ENCODE measurements around the gene ATMIN. TPM values are rescaled to one million over a fixed set of nuclear protein-coding genes. Genes with fewer than 3 reads are reported as not detected.

ATMIN gene
- total and polyA plus RNA-seq, 2 of the 13 experiments (the other 11 are each of a cell fraction or from before 2014, with no cell fraction given), result 34.6 to 60.4 TPM

- TF ChIP-seq RFXAP (CRISPR knock-in tag; IDR thresholded peaks at IDR 0.05; ENCODE audit: borderline replicate concordance), result 0 out of 2 replicates have a peak, but pooled peaks have one; percentile 11
- TF ChIP-seq ZNF430 (CRISPR knock-in tag; IDR thresholded peaks at IDR 0.05), result peak; percentile 27; the same call in 1 of the 2 replicates
- peak; percentile 75 for TF ChIP-seq PHF8 (CRISPR knock-in tag; IDR thresholded peaks at IDR 0.05)
- TF ChIP-seq ZNF547 (CRISPR knock-in tag; IDR thresholded peaks at IDR 0.05), result 0 out of 2 replicates have a peak, but pooled peaks have one; percentile 24
- 0 out of 2 replicates have a peak, but pooled peaks have one; percentile 50 for TF ChIP-seq MXD1 (CRISPR knock-in tag; IDR thresholded peaks at IDR 0.05)
- peak; percentile 82 for TF ChIP-seq ZNF501 (CRISPR knock-in tag; IDR thresholded peaks at IDR 0.05)
- peak; percentile 27; the same call in 1 of the 2 replicates for TF ChIP-seq DMAP1 (CRISPR knock-in tag; IDR thresholded peaks at IDR 0.05)
- peak; percentile 52; the same call in 1 of the 2 replicates for TF ChIP-seq ZNF598 (CRISPR knock-in tag; IDR thresholded peaks at IDR 0.05; ENCODE audit: borderline replicate concordance)
- 0 out of 2 replicates have a peak, but pooled peaks have one; percentile 51 for TF ChIP-seq ZNF232 (CRISPR knock-in tag; IDR thresholded peaks at IDR 0.05; ENCODE audit: borderline replicate concordance)
- 0 out of 2 replicates have a peak, but pooled peaks have one; percentile 12 for TF ChIP-seq SNAI1 (CRISPR knock-in tag; IDR thresholded peaks at IDR 0.05; ENCODE audit: borderline replicate concordance)
- no peak for TF ChIP-seq NONO (IDR thresholded peaks at IDR 0.05)
- TF ChIP-seq NONO (CRISPR knock-in tag; conservative IDR thresholded peaks at IDR 0.05), result 0 out of 2 replicates have a peak, but pooled peaks have one; percentile 7
- peak; percentile 49; the same call in 1 of the 2 replicates for TF ChIP-seq GABPB1 (CRISPR knock-in tag; IDR thresholded peaks at IDR 0.05)
- TF ChIP-seq ZNF205 (CRISPR knock-in tag; IDR thresholded peaks at IDR 0.05), result no peak; the same call in 1 of the 2 replicates
- peak; percentile 64; the same call in 1 of the 2 replicates for TF ChIP-seq HES4 (CRISPR knock-in tag; IDR thresholded peaks at IDR 0.05; ENCODE audit: borderline replicate concordance)
- TF ChIP-seq CEBPB (IDR thresholded peaks at IDR 0.05; ENCODE audit: borderline replicate concordance, low read depth, low read length), result peak; percentile 21; the same call in 1 of the 2 replicates
- 0 out of 2 replicates have a peak, but pooled peaks have one; percentile 2 for TF ChIP-seq TAF1 (CRISPR knock-in tag; IDR thresholded peaks at IDR 0.05)
- peak; percentile 66; the same call in 1 of the 2 replicates for TF ChIP-seq ZSCAN21 (CRISPR knock-in tag; IDR thresholded peaks at IDR 0.05; ENCODE audit: borderline replicate concordance)
- TF ChIP-seq NBN (conservative IDR thresholded peaks at IDR 0.05), result no peak
- TF ChIP-seq SYNCRIP (IDR thresholded peaks at IDR 0.05; ENCODE audit: insufficient read depth, low read depth, low read length), result no peak
- TF ChIP-seq ASH2L (IDR thresholded peaks at IDR 0.05; ENCODE audit: insufficient read length, low read depth, low read length), result peak; percentile 75
- peak; percentile 66; the same call in 1 of the 2 replicates for TF ChIP-seq ZNF563 (CRISPR knock-in tag; IDR thresholded peaks at IDR 0.05)
- peak; percentile 66; the same call in 1 of the 2 replicates for TF ChIP-seq ZNF329 (CRISPR knock-in tag; IDR thresholded peaks at IDR 0.05; ENCODE audit: low read depth)
- TF ChIP-seq ZNF543 (CRISPR knock-in tag; IDR thresholded peaks at IDR 0.05), result peak; percentile 29; the same call in 1 of the 2 replicates
- TF ChIP-seq ZNF761 (CRISPR knock-in tag; conservative IDR thresholded peaks at IDR 0.05), result 0 out of 2 replicates have a peak, but pooled peaks have one; percentile 39
- peak in 1 of 2 experiments; percentile 39; a peak in 1 of 4 replicates for TF ChIP-seq POLR2A (IDR thresholded peaks at IDR 0.05; ENCODE audit: insufficient read depth in 1 of 2, low read depth in 2 of 2, low read length in 2 of 2)
- TF ChIP-seq HOXA5 (CRISPR knock-in tag; IDR thresholded peaks at IDR 0.05), result 0 out of 2 replicates have a peak, but pooled peaks have one; percentile 36
- no peak for TF ChIP-seq ZNF589 (CRISPR knock-in tag; conservative IDR thresholded peaks at IDR 0.05)
- no peak for TF ChIP-seq KLF15 (CRISPR knock-in tag; IDR thresholded peaks at IDR 0.05; ENCODE audit: borderline replicate concordance)
- TF ChIP-seq ARNT2 (CRISPR knock-in tag; IDR thresholded peaks at IDR 0.05; ENCODE audit: low read depth), result peak; percentile 42; the same call in 1 of the 2 replicates
- TF ChIP-seq ZNF777 (CRISPR knock-in tag; IDR thresholded peaks at IDR 0.05), result peak; percentile 96
- 0 out of 2 replicates have a peak, but pooled peaks have one; percentile 82 for TF ChIP-seq ZNF550 (CRISPR knock-in tag; IDR thresholded peaks at IDR 0.05; ENCODE audit: borderline replicate concordance)
Observed at GRCh38 chr16:81035975-81036750, 521 bp downstream of the ATMIN start (continued).
